GM11168 (cell line): ENCODE results near the gene INSM1.

Experiments used
- in situ Hi-C: fragments of 300-500 bp; cut with MboI; formaldehyde crosslinking; loops from one replicate; pipeline ENCODE4 v1.12.0; 2022; ENCODE audit warnings: low sequenced_read_pairs; ENCODE audit not compliant: unreplicated experiment

Gene INSM1

GRCh38 chr20:20391115-20391514 lies 23.2 kb downstream of the INSM1 start:
- in situ Hi-C loops = no loop called here

DNA sequence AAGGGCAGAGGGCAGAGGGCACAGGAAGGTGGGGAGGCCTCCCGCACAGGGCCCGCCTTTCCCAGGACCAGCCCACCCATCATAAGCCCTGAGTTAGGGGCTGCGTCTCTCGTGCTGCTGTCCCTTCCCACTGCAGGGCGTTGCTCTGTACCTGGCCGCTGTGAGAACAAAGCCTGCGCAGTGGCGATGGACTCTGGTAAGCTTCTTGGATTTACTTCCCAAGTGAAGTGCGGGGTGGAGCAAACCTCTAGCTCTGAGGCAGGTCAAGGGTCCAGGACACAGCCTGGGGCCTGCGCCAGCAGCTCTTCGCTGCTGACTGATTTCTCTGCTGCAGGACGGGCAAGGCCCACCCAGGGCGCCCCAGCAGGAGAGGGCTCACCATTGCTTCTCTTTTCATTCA lies 23.9 kb downstream of the INSM1 start:
- in situ Hi-C loops = no loop called here

- in situ Hi-C loops = no loop called here
Measured at GRCh38 chr20:20393207-20394120, 25.6 kb downstream of the INSM1 start.

GRCh38 chr20:20395087-20395486 lies 27.2 kb downstream of the INSM1 start:
- in situ Hi-C loops = no loop called here

- in situ Hi-C loops = no loop called here
Measured at GRCh38 chr20:20395903-20396568, 28.1 kb downstream of the INSM1 start.

DNA sequence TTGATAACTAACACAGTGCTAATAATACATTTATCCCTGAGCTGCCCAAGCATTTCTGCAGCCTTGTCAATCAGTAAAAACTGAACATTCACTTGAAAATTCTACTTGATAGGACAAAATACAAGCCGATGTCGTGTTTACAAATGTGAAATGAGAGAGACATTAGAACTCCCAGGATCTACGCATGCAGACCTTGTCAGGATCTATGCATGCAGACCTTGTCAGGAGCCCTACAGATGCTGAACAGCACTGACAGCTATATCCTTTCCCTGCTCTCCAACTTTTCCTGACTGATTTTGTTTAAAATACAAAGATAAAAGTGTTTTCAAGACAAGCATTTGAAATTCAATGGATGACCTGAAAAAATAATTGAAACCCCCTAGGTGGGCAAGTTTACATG lies 28.9 kb downstream of the INSM1 start:
- in situ Hi-C loops = no loop called here

DNA sequence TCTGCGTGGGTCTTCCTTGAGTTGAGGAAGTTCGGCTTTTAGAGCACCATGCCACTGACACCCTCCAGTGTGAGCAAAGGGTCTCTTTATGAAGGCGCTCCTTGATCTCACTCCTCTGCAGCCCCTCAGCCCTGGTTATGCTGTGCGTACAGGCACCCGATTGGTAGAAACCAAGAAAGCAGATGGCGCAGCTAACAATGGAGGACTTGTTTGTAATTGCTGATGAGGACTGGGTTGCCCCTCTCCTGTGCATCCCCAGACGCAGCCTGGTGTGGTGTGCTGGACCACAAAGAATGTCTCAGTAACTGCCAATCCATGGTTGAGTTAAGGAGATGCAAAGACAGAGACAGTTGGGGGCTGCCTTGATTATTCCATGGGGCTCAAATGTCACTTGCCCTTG lies 30.2 kb downstream of the INSM1 start:
- in situ Hi-C loops = no loop called here

DNA sequence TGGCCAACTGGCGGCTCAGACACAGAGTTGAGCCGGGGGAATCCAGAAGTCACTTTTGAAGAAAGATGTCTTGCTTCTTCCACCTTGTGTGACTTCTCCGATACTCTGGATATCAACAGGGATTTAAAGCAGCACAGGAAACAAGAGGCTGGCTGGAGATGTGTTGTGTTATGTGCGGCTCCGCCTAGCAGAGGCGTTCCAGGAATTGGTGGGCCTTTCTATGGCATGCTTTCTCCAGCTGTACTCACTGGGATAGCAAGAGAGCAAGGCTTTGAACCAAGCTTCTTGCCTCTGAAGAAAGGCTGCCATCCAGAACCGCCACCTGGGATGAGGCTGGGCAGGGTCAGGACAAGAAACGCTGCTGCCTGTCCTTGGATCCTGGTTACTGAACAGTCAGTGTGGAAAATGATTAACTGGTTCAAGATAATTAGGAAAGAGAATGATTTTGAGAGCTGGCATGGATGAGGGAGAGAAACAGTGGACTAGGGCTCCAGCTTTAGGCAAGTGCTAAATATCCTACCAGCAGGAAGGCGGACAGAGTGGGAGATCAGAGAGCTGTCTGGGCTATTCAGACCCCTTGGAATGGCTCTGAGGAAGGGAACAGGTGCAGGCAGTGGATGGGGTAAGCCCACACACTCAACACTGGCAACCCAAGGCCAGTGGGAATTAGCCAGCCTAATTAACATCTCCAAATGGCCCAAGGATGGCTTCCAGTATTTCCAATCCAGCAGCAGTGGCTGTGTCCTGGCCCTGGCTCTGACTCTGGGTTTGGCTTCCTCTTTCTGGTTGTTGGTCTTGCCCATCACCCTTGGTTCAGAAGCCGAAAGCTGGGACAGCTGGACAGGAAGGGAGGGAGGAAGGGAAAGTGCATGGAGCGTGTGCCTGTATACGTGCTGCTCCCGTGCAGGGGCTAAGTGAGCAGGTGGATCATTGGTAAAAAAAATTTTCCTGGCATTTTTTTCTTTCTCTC lies 31.9 kb downstream of the INSM1 start:
- in situ Hi-C loops = no loop called here

DNA sequence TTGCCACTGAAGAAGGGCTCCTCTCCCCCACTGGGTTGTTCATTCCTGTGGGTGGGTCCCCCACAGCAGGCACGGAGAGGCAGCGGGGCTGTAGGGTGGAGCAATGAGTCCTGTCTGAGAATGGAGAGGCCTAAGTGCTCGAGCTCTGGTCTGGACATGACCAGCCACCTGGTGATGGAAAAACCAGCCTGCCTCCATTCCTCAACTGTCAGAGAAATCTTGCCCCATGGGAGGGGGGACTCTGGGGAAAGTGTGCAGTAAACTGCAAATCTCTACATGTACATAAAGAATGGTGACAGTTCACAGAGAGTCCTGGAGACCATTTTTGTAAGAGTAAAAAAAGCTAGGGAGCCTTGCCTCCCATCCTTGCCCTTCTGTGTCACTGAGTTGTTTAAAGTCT lies 34.1 kb downstream of the INSM1 start:
- in situ Hi-C loops = no loop called here

DNA sequence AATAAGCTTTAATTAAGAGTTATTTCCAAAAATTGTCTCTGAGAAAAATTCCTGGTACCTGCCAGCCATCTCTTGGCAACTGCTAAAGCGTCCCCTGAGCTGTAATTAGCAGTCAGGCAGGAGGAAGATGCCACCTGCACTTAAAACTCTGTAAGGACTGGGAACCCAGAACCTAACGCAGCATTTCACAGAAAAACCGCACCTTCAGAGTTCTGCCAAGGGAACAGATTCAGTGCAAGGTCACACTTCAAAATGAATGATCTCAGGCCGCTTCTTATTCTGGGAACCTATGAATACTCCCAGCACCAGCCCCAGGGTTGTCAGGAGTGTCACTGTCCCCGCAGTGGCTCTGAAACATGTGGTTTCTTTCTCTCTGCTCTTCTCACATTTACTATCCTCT lies 36.7 kb downstream of the INSM1 start:
- in situ Hi-C loops = no loop called here

GRCh38 chr20:20405623-20406022 lies 37.7 kb downstream of the INSM1 start:
- in situ Hi-C loops = no loop called here

- in situ Hi-C loops = no loop called here
Measured at GRCh38 chr20:20406306-20406705, 38.4 kb downstream of the INSM1 start.

GRCh38 chr20:20407891-20408805 lies 40.2 kb downstream of the INSM1 start:
- in situ Hi-C loops = no loop called here

- in situ Hi-C loops = no loop called here
Measured at GRCh38 chr20:20409331-20409730, 41.4 kb downstream of the INSM1 start.

GRCh38 chr20:20410678-20411077 lies 42.8 kb downstream of the INSM1 start:
- in situ Hi-C loops = no loop called here

DNA sequence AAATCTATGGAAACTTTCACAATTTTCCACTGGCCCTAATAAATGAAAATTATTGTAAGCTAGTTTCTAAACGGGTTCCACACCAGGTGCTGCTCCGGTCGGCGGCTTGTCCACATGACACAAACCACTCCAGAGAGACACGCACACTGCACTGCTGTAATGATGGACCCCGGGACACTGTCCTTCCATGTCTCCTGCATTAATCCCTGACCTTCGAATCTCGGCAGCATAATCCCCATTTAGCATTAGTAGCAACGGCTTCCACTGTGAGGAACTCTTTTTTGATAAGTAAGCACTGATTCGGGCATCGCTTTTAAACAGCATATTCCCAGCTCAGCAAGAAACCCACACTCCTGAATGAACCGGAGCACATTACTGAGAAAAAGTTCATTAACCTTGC lies 43.5 kb downstream of the INSM1 start:
- in situ Hi-C loops = no loop called here

- in situ Hi-C loops = no loop called here
Measured at GRCh38 chr20:20411836-20412235, 43.9 kb downstream of the INSM1 start.

DNA sequence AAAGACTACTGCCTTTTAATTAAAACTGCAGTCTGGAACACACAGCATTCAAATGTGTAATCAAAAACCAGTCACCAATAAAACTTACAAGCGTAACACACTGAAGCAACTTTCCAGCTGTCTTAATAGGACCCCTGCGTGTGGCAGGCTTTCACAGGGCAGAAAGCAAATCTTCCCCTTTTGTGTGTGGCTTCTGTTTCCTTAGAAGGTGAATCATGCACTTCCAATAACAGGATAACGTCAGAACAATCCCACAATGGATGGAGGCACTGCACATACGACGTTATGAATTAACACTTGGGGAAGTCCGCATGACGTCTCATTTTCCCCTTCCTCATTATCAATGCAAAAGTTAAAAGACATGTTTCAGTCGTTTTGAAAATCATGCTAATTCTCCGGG lies 44.8 kb downstream of the INSM1 start:
- in situ Hi-C loops = no loop called here

DNA sequence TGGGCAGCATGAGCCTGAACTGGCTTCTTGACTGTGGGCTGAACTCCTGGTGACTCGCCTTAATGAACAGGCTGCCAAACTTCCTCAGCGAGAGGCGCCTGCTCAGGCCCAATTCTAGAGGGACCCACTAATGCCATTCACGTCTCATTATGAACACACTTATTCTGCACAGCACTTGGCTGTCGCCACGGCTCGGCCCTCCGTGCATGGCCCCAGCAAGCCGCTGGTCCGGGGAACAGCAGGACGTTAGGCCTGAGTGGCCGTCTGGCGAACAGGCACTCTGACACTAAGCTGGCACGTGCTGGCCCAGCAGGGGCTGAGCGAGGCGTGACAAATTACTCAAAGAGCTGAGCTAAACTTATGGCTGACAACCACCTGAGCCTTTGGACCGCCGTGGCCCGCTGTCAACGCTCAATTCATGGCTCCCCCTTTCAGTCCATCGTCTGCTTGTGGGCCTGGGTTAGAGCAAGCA lies 45.9 kb downstream of the INSM1 start:
- in situ Hi-C loops = no loop called here
